ENCODE measurements around the gene RILPL2.

RILPL2 gene

DNA sequence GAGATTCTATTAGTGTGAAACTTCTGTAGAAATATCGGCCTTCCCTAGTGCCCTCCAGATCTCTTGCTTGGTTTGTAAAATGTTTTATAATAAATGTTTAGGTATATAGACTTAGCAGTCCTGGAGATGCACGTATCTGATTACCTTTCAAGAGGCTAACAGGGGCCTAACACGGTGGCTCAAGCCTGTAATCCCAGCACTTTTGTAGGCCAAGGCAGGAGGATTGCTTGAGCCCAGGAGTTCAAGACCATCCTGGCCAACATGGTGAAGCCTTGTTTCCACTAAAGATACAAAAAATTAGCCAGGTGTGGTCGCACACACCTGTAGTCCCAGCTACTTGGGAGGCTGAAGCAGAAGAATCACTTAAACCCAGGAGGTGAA lies 9.8 kb upstream of the RILPL2 start:
- no peak for DNase-seq (ENCODE audit: extremely low read depth, low read depth)
- TF ChIP-seq, protein P1, sequence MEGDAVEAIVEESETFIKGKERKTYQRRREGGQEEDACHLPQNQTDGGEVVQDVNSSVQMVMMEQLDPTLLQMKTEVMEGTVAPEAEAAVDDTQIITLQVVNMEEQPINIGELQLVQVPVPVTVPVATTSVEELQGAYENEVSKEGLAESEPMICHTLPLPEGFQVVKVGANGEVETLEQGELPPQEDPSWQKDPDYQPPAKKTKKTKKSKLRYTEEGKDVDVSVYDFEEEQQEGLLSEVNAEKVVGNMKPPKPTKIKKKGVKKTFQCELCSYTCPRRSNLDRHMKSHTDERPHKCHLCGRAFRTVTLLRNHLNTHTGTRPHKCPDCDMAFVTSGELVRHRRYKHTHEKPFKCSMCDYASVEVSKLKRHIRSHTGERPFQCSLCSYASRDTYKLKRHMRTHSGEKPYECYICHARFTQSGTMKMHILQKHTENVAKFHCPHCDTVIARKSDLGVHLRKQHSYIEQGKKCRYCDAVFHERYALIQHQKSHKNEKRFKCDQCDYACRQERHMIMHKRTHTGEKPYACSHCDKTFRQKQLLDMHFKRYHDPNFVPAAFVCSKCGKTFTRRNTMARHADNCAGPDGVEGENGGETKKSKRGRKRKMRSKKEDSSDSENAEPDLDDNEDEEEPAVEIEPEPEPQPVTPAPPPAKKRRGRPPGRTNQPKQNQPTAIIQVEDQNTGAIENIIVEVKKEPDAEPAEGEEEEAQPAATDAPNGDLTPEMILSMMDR (IDR thresholded peaks at IDR 0.05; ENCODE audit: low read depth, low read length), result no peak

- TF ChIP-seq, protein P1 (IDR thresholded peaks at IDR 0.05; ENCODE audit: low read depth, low read length), result no peak
- peak; percentile 88 for DNase-seq (ENCODE audit: extremely low read depth, low read depth)
Measured at GRCh38 chr12:123445388-123446332, 9.2 kb upstream of the RILPL2 start.

- DNase-seq (ENCODE audit: extremely low read depth, low read depth), result peak; percentile 73
- TF ChIP-seq, protein P1 (IDR thresholded peaks at IDR 0.05; ENCODE audit: low read depth, low read length), result no peak
Measured at GRCh38 chr12:123444092-123445026, 7.9 kb upstream of the RILPL2 start.

DNA sequence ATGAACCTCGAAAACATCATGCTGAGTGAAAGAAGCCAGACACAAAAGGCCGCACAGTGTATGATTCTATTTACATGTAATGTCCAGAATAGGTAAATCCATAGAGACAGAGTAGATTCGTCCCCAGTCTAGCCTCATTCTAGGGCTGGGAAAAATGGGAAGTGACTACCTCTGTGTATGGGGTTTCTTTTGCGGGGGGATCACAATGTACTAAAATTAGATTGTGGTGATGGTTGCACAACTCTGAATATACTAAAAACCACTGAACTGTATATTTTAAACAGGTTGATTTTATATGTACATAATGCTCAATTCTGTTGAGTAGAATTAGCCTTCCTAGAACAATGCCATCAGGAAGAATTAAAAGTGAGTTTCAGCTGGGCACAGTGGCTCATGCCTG lies 6.3 kb upstream of the RILPL2 start:
- no peak for DNase-seq (ENCODE audit: extremely low read depth, low read depth)
- TF ChIP-seq, protein P1 (IDR thresholded peaks at IDR 0.05; ENCODE audit: low read depth, low read length), result no peak

- DNase-seq (ENCODE audit: extremely low read depth, low read depth), result no peak
- TF ChIP-seq, protein P1 (IDR thresholded peaks at IDR 0.05; ENCODE audit: low read depth, low read length), result no peak
Measured at GRCh38 chr12:123441523-123442164, 5.2 kb upstream of the RILPL2 start.

GRCh38 chr12:123435636-123436016 lies 858 bp downstream of the RILPL2 start:
- no peak for DNase-seq (ENCODE audit: extremely low read depth, low read depth)
- TF ChIP-seq, protein P1 (IDR thresholded peaks at IDR 0.05; ENCODE audit: low read depth, low read length), result no peak

Measured in AG09319 (cell line).